Endothelial cell of umbilical vein (primary cell): ENCODE results near the gene GUCD1. TPM values are rescaled to one million over a fixed set of nuclear protein-coding genes. Genes with fewer than 3 reads are reported as not detected.

Experiments
- BruUV-seq: library from RNA; stranded (reverse); fragments of 400-500 nt; replicated peaks from 2 replicates; lab custom pipeline; 2021; lab: Mats Ljungman, UMichigan
- CTCF ChIA-PET: fragments of 300-600, 350-600 bp; sonication (Branson Sonifier 250); formaldehyde crosslinking; loops from one replicate; lab custom pipeline; 2021; ENCODE audit warnings: antibody characterized with exemption, inconsistent platforms; lab: Charles Lee
- POLR2A ChIA-PET: fragments of 300-600, 350-600 bp; sonication (Branson Sonifier 250); formaldehyde crosslinking; loops from one replicate; lab custom pipeline; 2021; ENCODE audit warnings: antibody characterized with exemption, inconsistent platforms; lab: Charles Lee
- DNase-seq: peaks from one replicate; pipeline ENCODE4 v3.0.0-alpha.2; 2011; ENCODE audit warnings: low read depth, low spot score
- FAIRE-seq: peaks from 2 replicates; lab custom pipeline; 2011; peaks lifted over from hg19 to GRCh38; lab: Jason Lieb, UNC
- H2AFZ ChIP-seq: 2 replicates; pipeline ENCODE4 v1.6.0; 2012; ENCODE audit warnings: low read depth, low read length, control low read depth, inconsistent platforms
- H3K27ac ChIP-seq: 2 replicates; pipeline ENCODE4 v1.5.1; 2011; ENCODE audit warnings: low read depth, mild to moderate bottlenecking, control low read depth, low read length, moderate library complexity; ENCODE audit not compliant: insufficient read depth
- H3K27me3 ChIP-seq, 2 experiments: 2 replicates each; pipeline versions ENCODE4 v1.6.0 to v1.6.1; 2011; ENCODE audit warnings: low read length in 2 of 2, mixed read lengths in 1 of 2; ENCODE audit not compliant: control insufficient read depth in 2 of 2, insufficient read depth in 2 of 2
- H3K36me3 ChIP-seq, 2 experiments: 2 replicates in 1 of 2; 3 replicates in 1 of 2; pipeline ENCODE4 v1.5.1; 2011; ENCODE audit warnings: low read length in 2 of 2, mild to moderate bottlenecking in 1 of 2, moderate library complexity in 1 of 2; ENCODE audit not compliant: control insufficient read depth in 2 of 2, insufficient read depth in 2 of 2; ENCODE audit errors: extremely low read depth in 1 of 2
- H3K4me1 ChIP-seq: 3 replicates; pipeline ENCODE4 v1.5.1; 2011; ENCODE audit warnings: mild to moderate bottlenecking, low read length; ENCODE audit not compliant: control insufficient read depth, insufficient read depth; ENCODE audit errors: extremely low read depth
- H3K4me2 ChIP-seq: 2 replicates; pipeline ENCODE4 v1.6.1; 2011; ENCODE audit warnings: low read length, control low read depth, mixed read lengths; ENCODE audit not compliant: insufficient read depth
- H3K4me3 ChIP-seq, 3 experiments: fragments of 200-600 bp in 1 of 3; sonication (generic), shearing (Covaris generic) in 1 of 3; replicated peaks in 1 of 3; 2 replicates each; pipeline ENCODE4 v1.5.1; 2011 to 2016; ENCODE audit warnings: control low read depth in 3 of 3, low read length in 3 of 3, mild to moderate bottlenecking in 2 of 3, inconsistent platforms in 1 of 3, low read depth in 1 of 3, moderate library complexity in 1 of 3; ENCODE audit not compliant: insufficient read depth in 1 of 3
- H3K79me2 ChIP-seq: 2 replicates; pipeline ENCODE4 v1.6.0; 2012; ENCODE audit warnings: low read length, inconsistent platforms; ENCODE audit not compliant: control insufficient read depth, insufficient read depth
- H3K9ac ChIP-seq: replicated peaks from 2 replicates; pipeline ENCODE3; 2011; ENCODE audit warnings: low read length, control low read depth; ENCODE audit not compliant: insufficient read depth; ENCODE audit errors: extremely low read depth
- H3K9me1 ChIP-seq: replicated peaks from 3 replicates; pipeline ENCODE4 v1.6.0; 2011; ENCODE audit warnings: mild to moderate bottlenecking, low read length; ENCODE audit not compliant: control insufficient read depth, insufficient read depth; ENCODE audit errors: extremely low read depth
- H3K9me3 ChIP-seq: replicated peaks from 2 replicates; pipeline ENCODE4 v1.5.1; 2012; ENCODE audit warnings: low read length, inconsistent platforms; ENCODE audit not compliant: control insufficient read depth, insufficient read depth
- H4K20me1 ChIP-seq: replicated peaks from 2 replicates; pipeline ENCODE3; 2011; ENCODE audit warnings: mild to moderate bottlenecking, low read length; ENCODE audit not compliant: control insufficient read depth, insufficient read depth; ENCODE audit errors: extremely low read depth
- CTCF ChIP-seq, 2 donors: IDR thresholded peaks; 1 replicate in 1 of 2; 2 replicates in 1 of 2; pipeline ENCODE4 v1.5.1; 2011; ENCODE audit warnings: low read length in 2 of 2, mild to moderate bottlenecking in 2 of 2, moderate library complexity in 2 of 2, control low read depth in 1 of 2, inconsistent platforms in 1 of 2, low read depth in 1 of 2; ENCODE audit not compliant: insufficient read depth in 1 of 2; ENCODE audit errors: extremely low read depth in 1 of 2
- EZH2 ChIP-seq: IDR thresholded peaks from 2 replicates; pipeline ENCODE4 v1.6.1; 2012; ENCODE audit warnings: borderline replicate concordance, low read depth, mild to moderate bottlenecking, moderate library complexity, low read length, inconsistent platforms; ENCODE audit not compliant: severe bottlenecking
- FOS ChIP-seq: IDR thresholded peaks from 2 replicates; pipeline ENCODE4 v1.6.1; 2011; ENCODE audit warnings: mild to moderate bottlenecking, low read length, moderate library complexity, borderline replicate concordance; ENCODE audit not compliant: insufficient read depth
- GATA2 ChIP-seq: IDR thresholded peaks from 2 replicates; pipeline ENCODE4 v1.7.0; 2011; ENCODE audit warnings: low read depth, mild to moderate bottlenecking, moderate library complexity, mixed read lengths, low read length; ENCODE audit not compliant: insufficient read length, insufficient read depth
- JUN ChIP-seq: IDR thresholded peaks from 2 replicates; pipeline ENCODE4 v1.6.1; 2011; ENCODE audit warnings: borderline replicate concordance, low read depth; ENCODE audit not compliant: insufficient read length, insufficient read depth
- MAX ChIP-seq: IDR thresholded peaks from 2 replicates; pipeline ENCODE4 v1.6.1; 2011; ENCODE audit not compliant: insufficient read depth, insufficient read length
- MYC ChIP-seq: IDR thresholded peaks from one replicate; pipeline ENCODE4 v1.6.1; 2011; ENCODE audit warnings: mild to moderate bottlenecking, low read depth, low read length
- POLR2A ChIP-seq: IDR thresholded peaks from 2 replicates; pipeline ENCODE4 v1.6.1; 2012; ENCODE audit warnings: low read depth, mild to moderate bottlenecking, control low read depth, low read length
- POLR2AphosphoS5 ChIP-seq: IDR thresholded peaks from 2 replicates; pipeline ENCODE4 v1.6.1; 2012; ENCODE audit warnings: low read depth, mild to moderate bottlenecking, control low read depth, low read length, moderate library complexity; ENCODE audit not compliant: insufficient read depth
- dilution Hi-C: fragments of 300-500 bp; cut with MboI; formaldehyde crosslinking; loops from one replicate; pipeline ENCODE4 v1.15.0; 2019; ENCODE audit warnings: low sequenced_read_pairs; ENCODE audit not compliant: extremely low pct_ligation_motif_present
- intact Hi-C: fragments of 100-400 bp; cut with micrococcal nuclease; formaldehyde crosslinking; loops from one replicate; pipeline ENCODE4 v1.10.0; 2022
- polyA plus RNA-seq, 4 experiments: library from polyadenylated mRNA; depleted of rRNA in 3 of 4; stranded (reverse) in 3 of 4; unstranded in 1 of 4; fragments of >200 nt; gene quantifications; 2 replicates each; pipeline versions ENCODE4 v1.2.1 to v1.2.3, GENCODE V29; 2011 to 2012; ENCODE audit warnings: missing spikeins in 1 of 4
- total RNA-seq: library from RNA; stranded (reverse); gene quantifications from 2 replicates; pipeline ENCODE4 v1.2.3, GENCODE V29; 2021

The GUCD1 gene
- total and polyA plus RNA-seq, 2 donors (not counting 3 experiments of a cell fraction or from before 2014, with no cell fraction given): 116 to 138 TPM

- Histone ChIP-seq H4K20me1 (no peaks in the 10 kb centered on the region), H3K4me2 (no peak overlapping the region), H3K9me3 (no peaks in the 10 kb centered on the region), H3K27me3 (peaks cover 5 to 6% of the 10 kb centered on the region in 2 experiments), H2AFZ (no peak overlapping the region), H3K9ac (no peak overlapping the region), H3K4me1 (no peaks in the 10 kb centered on the region), H3K36me3 (no peaks in the 10 kb centered on the region), H3K79me2 (no peaks in the 10 kb centered on the region), H3K4me3 (no peak overlapping the region), H3K9me1 (no peaks in the 10 kb centered on the region), H3K27ac (no peak overlapping the region)
- FAIRE-seq (no peak), DNase-seq (no peak)
- dilution Hi-C loops (no loop called here), intact Hi-C loops (no loop called here)
- POLR2A ChIA-PET: no interaction called here
- CTCF ChIA-PET: interaction anchor here (1.1 to 1.8 kb wide), 3 partner anchors 12 to 95 kb away, joined by 3 to 8 read pairs (median 6); no protein-coding TSS in a partner anchor
- BruUV-seq: no TSS peak
- TF ChIP-seq POLR2A: no peak
- TF ChIP-seq FOS: no peak
- TF ChIP-seq POLR2AphosphoS5: no peak
- TF ChIP-seq MYC: no peak
- no peak for TF ChIP-seq CTCF (IDR thresholded peaks at IDR 0.05; ENCODE audit: extremely low read depth in 1 of 2, insufficient read depth in 1 of 2, low read depth in 1 of 2, low read length in 2 of 2)
- no peak for TF ChIP-seq GATA2
- no peak for TF ChIP-seq EZH2
- TF ChIP-seq MAX: no peak
- no peak for TF ChIP-seq JUN
These were observed 36.7 kb downstream of the GUCD1 start for GRCh38 chr22:24518228-24518627.
